Nephron progenitor cell (in vitro differentiated cells): ENCODE results near the gene TAGLN3.

Experiments
- DNase-seq: peaks from one replicate; pipeline ENCODE4 v3.0.0; 2021
- H3K27ac Mint-ChIP-seq: 2 replicates; pipeline ENCODE4 v1.8.0; 2021; ENCODE audit warnings: mild to moderate bottlenecking, moderate library complexity, mixed read lengths
- H3K27me3 Mint-ChIP-seq: 2 replicates; pipeline ENCODE4 v1.8.0; 2021; ENCODE audit warnings: mild to moderate bottlenecking, low read depth, mixed read lengths; ENCODE audit not compliant: poor library complexity
- H3K36me3 Mint-ChIP-seq: 2 replicates; pipeline ENCODE4 v1.8.0; 2021; ENCODE audit warnings: low read depth, mixed read lengths
- H3K4me1 Mint-ChIP-seq: 2 replicates; pipeline ENCODE4 v1.8.0; 2021; ENCODE audit warnings: mixed read lengths
- H3K4me3 Mint-ChIP-seq: 2 replicates; pipeline ENCODE4 v1.8.0; 2021; ENCODE audit warnings: mild to moderate bottlenecking, moderate library complexity, mixed read lengths
- H3K9me3 Mint-ChIP-seq: 2 replicates; pipeline ENCODE4 v1.8.0; 2021; ENCODE audit warnings: mild to moderate bottlenecking, moderate library complexity, mixed read lengths
- TF ChIP-seq, protein P1 (sequence below): fragments of 200-600 bp; sonication (generic); IDR thresholded peaks from 2 replicates; pipeline ENCODE4 v1.5.0; 2021; ENCODE audit warnings: antibody characterized with exemption

TAGLN3 gene

GRCh38 chr3:111998636-111999483 lies at the start of gene TAGLN3:
Gene TAGLN3, plus strand, starts transcription at chr3:111998922. Its CDS starts 501 bp downstream, at chr3:111999423.
- peaks cover 54% of the 10 kb centered on the region for H3K4me1 Mint-ChIP-seq

DNA sequence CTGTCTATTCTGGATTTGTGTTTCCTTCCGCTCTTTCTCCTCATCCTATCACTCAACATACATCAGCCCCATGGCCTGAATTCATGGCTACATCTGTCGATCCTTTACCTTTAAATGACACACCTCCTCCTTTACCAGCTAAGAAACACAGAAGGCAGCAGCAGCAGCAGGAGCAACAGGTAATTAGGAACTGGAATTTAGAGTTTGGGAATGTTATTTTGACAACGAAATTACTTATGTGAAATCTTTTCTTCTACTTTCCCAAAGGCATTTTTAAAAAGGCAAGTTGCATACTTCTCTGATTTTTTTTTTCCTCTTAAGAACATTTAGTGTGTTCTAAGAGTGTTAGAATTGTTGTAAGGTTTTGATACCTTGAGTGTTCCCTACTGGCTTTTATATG lies 49.0 kb upstream of the TAGLN3 start:
- no peaks in the 10 kb centered on the region for H3K27me3 Mint-ChIP-seq
- H3K4me1 Mint-ChIP-seq = peaks cover 12% of the 10 kb centered on the region

More at GRCh38 chr3:111998636-111999483, at the start of gene TAGLN3:
- H3K4me3 Mint-ChIP-seq = peak within 1 kb of the TSS; percentile 96
- DNase-seq = peak; percentile 60
- peak within 1 kb of the TSS; percentile 80 for H3K27ac Mint-ChIP-seq
- no peaks in the 10 kb centered on the region for H3K9me3 Mint-ChIP-seq
- peaks cover 2% of the 10 kb centered on the region for H3K27me3 Mint-ChIP-seq
- TF ChIP-seq, protein P1, sequence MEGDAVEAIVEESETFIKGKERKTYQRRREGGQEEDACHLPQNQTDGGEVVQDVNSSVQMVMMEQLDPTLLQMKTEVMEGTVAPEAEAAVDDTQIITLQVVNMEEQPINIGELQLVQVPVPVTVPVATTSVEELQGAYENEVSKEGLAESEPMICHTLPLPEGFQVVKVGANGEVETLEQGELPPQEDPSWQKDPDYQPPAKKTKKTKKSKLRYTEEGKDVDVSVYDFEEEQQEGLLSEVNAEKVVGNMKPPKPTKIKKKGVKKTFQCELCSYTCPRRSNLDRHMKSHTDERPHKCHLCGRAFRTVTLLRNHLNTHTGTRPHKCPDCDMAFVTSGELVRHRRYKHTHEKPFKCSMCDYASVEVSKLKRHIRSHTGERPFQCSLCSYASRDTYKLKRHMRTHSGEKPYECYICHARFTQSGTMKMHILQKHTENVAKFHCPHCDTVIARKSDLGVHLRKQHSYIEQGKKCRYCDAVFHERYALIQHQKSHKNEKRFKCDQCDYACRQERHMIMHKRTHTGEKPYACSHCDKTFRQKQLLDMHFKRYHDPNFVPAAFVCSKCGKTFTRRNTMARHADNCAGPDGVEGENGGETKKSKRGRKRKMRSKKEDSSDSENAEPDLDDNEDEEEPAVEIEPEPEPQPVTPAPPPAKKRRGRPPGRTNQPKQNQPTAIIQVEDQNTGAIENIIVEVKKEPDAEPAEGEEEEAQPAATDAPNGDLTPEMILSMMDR = no peak
- H3K36me3 Mint-ChIP-seq = peaks cover 12% of the 10 kb centered on the region

DNA sequence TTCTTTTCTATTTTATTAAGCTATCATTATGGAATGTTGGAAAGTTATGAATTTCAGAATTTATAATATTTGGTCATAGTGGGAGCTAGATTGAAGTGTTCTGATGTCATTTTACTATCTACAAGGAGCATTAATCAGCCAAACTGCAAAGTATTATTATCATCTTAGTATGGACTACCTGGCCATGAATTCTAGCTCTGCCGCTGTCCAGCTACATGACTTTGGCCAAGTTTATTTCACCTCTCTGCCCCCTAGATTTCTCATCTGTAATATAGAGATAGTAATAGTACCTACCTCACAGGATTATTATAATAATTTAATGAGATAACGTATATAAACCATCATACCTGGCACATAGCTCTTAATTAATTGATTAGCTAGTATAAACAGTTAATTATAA lies 47.7 kb upstream of the TAGLN3 start:
- Mint-ChIP-seq H3K36me3 (peaks cover 20% of the 10 kb centered on the region), H3K4me1 (peaks cover 12% of the 10 kb centered on the region), H3K4me3 (no peak overlapping the region), H3K9me3 (no peaks in the 10 kb centered on the region), H3K27ac (no peak overlapping the region), H3K27me3 (no peaks in the 10 kb centered on the region)
- DNase-seq = no peak
- TF ChIP-seq, protein P1 = no peak

More for the DNA sequence above, 49.0 kb upstream of the TAGLN3 start:
- H3K4me3 Mint-ChIP-seq = no peak overlapping the region
- H3K9me3 Mint-ChIP-seq = no peaks in the 10 kb centered on the region
- no peak for DNase-seq
- H3K36me3 Mint-ChIP-seq = peaks cover 30% of the 10 kb centered on the region
- TF ChIP-seq, protein P1 = no peak
- H3K27ac Mint-ChIP-seq = no peak overlapping the region

- peaks cover 13% of the 10 kb centered on the region for H3K4me1 Mint-ChIP-seq
- TF ChIP-seq, protein P1 = no peak
- H3K4me3 Mint-ChIP-seq = no peak overlapping the region
- no peaks in the 10 kb centered on the region for H3K9me3 Mint-ChIP-seq
- no peak for DNase-seq
- H3K27me3 Mint-ChIP-seq = no peaks in the 10 kb centered on the region
- peak overlapping the region; percentile 96 for H3K27ac Mint-ChIP-seq
- peaks cover 20% of the 10 kb centered on the region for H3K36me3 Mint-ChIP-seq
These were observed 46.6 kb upstream of the TAGLN3 start for GRCh38 chr3:111952086-111952485.

- peaks cover 16% of the 10 kb centered on the region for H3K4me1 Mint-ChIP-seq
- no peak overlapping the region for H3K27ac Mint-ChIP-seq
- TF ChIP-seq, protein P1 = no peak
- H3K27me3 Mint-ChIP-seq = no peaks in the 10 kb centered on the region
- no peak for DNase-seq
- no peak overlapping the region for H3K4me3 Mint-ChIP-seq
- H3K9me3 Mint-ChIP-seq = no peaks in the 10 kb centered on the region
- peaks cover 20% of the 10 kb centered on the region for H3K36me3 Mint-ChIP-seq
These were observed 45.8 kb upstream of the TAGLN3 start for GRCh38 chr3:111952866-111953450.
